ENCODE data around the gene MTMR3.

MTMR3 gene

DNA sequence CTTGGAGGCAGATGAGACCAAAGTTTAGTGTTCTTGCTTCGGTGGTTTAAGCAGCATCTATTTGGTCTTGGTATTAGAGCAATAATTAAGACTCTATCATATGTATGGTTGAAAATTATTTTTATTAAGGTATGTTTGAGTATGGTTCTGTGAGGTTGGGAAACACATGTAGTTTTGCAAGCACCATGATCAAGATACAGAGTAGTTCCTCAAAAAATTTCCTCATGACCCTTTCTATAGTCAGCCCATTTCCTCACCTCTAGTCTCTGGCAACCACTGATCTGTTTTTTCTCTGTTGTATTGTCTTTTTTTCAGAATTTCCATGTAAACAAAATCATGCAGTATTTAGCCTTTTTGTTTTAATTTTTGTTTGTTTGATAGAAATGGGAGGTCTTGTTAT lies 18.4 kb downstream of the MTMR3 start:
- TF ChIP-seq, protein P1, sequence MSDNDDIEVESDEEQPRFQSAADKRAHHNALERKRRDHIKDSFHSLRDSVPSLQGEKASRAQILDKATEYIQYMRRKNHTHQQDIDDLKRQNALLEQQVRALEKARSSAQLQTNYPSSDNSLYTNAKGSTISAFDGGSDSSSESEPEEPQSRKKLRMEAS (IDR thresholded peaks at IDR 0.05), result no peak
- no peak for TF ChIP-seq CREB1 (IDR thresholded peaks at IDR 0.05; ENCODE audit: low read depth)

DNA sequence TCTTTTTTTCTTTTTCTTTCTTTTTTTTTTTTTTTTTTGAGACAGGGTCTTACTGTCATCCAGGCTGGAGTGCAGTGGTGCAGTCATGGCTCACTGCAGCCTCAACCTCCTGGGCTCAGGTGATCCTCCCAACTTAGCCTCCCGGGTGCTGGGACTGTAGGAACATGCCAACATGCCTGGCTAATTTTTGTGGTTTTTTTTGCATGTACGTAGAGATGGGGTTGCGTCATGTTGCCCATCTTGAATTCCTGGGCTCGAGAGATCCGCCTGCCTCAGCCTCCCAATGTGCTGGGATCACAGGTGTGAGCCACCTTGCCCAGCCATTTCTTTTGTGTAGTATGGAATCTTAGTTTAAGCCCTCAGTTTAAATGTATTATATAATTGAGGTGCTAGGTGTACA lies 20.4 kb downstream of the MTMR3 start:
- TF ChIP-seq ZBTB7A (IDR thresholded peaks at IDR 0.05; ENCODE audit: low read depth) (no peak), TCF12 (IDR thresholded peaks at IDR 0.05; ENCODE audit: low read depth) (no peak), NFIC (IDR thresholded peaks at IDR 0.05) (no peak), YY1 (IDR thresholded peaks at IDR 0.05; ENCODE audit: low read depth) (no peak), RAD21 (IDR thresholded peaks at IDR 0.05; ENCODE audit: low read depth) (no peak), EGR1 (IDR thresholded peaks at IDR 0.05) (no peak), TAF1 (IDR thresholded peaks at IDR 0.05; ENCODE audit: low read depth) (no peak), EP300 (IDR thresholded peaks at IDR 0.05; ENCODE audit: borderline replicate concordance) (no peak), CEBPB (IDR thresholded peaks at IDR 0.05) (no peak), CREB1 (IDR thresholded peaks at IDR 0.05; ENCODE audit: low read depth) (no peak), TEAD4 (IDR thresholded peaks at IDR 0.05) (no peak)
- TF ChIP-seq, protein P1 (IDR thresholded peaks at IDR 0.05), result no peak
- TF ChIP-seq, protein P2, sequence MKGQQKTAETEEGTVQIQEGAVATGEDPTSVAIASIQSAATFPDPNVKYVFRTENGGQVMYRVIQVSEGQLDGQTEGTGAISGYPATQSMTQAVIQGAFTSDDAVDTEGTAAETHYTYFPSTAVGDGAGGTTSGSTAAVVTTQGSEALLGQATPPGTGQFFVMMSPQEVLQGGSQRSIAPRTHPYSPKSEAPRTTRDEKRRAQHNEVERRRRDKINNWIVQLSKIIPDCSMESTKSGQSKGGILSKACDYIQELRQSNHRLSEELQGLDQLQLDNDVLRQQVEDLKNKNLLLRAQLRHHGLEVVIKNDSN (IDR thresholded peaks at IDR 0.05), result no peak
- TF ChIP-seq, protein P3, sequence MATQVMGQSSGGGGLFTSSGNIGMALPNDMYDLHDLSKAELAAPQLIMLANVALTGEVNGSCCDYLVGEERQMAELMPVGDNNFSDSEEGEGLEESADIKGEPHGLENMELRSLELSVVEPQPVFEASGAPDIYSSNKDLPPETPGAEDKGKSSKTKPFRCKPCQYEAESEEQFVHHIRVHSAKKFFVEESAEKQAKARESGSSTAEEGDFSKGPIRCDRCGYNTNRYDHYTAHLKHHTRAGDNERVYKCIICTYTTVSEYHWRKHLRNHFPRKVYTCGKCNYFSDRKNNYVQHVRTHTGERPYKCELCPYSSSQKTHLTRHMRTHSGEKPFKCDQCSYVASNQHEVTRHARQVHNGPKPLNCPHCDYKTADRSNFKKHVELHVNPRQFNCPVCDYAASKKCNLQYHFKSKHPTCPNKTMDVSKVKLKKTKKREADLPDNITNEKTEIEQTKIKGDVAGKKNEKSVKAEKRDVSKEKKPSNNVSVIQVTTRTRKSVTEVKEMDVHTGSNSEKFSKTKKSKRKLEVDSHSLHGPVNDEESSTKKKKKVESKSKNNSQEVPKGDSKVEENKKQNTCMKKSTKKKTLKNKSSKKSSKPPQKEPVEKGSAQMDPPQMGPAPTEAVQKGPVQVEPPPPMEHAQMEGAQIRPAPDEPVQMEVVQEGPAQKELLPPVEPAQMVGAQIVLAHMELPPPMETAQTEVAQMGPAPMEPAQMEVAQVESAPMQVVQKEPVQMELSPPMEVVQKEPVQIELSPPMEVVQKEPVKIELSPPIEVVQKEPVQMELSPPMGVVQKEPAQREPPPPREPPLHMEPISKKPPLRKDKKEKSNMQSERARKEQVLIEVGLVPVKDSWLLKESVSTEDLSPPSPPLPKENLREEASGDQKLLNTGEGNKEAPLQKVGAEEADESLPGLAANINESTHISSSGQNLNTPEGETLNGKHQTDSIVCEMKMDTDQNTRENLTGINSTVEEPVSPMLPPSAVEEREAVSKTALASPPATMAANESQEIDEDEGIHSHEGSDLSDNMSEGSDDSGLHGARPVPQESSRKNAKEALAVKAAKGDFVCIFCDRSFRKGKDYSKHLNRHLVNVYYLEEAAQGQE (IDR thresholded peaks at IDR 0.05; ENCODE audit: low read depth), result no peak

DNA sequence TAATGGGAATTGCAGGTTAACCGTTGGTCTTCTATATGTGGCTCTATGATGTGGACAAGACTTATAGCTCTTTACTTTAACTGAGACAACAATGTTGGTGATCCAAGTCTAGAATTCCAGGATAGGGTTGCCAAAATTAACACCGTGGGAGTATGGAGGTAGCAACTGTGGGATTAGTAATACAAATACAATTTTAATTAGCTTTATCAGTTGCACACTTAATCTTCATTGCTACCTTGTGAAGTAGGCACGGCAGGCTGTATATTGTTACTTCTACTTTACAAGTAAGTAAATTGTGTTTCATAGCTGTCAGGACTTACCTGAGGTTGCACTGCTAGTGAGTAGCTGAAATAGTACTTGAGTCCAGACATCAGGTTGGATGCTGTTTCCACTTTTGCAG lies 21.0 kb downstream of the MTMR3 start:
- TF ChIP-seq TCF12 (IDR thresholded peaks at IDR 0.05; ENCODE audit: low read depth) (no peak), YY1 (IDR thresholded peaks at IDR 0.05; ENCODE audit: low read depth) (no peak), EP300 (IDR thresholded peaks at IDR 0.05; ENCODE audit: borderline replicate concordance) (no peak), CEBPB (IDR thresholded peaks at IDR 0.05) (no peak), EGR1 (IDR thresholded peaks at IDR 0.05) (no peak), NFIC (IDR thresholded peaks at IDR 0.05) (no peak), ZBTB7A (IDR thresholded peaks at IDR 0.05; ENCODE audit: low read depth) (no peak), FOXM1 (IDR thresholded peaks at IDR 0.05; ENCODE audit: borderline replicate concordance, low read depth) (no peak)
- TF ChIP-seq, protein P1 (IDR thresholded peaks at IDR 0.05), result no peak
- TF ChIP-seq, protein P3 (IDR thresholded peaks at IDR 0.05; ENCODE audit: low read depth), result no peak

DNA sequence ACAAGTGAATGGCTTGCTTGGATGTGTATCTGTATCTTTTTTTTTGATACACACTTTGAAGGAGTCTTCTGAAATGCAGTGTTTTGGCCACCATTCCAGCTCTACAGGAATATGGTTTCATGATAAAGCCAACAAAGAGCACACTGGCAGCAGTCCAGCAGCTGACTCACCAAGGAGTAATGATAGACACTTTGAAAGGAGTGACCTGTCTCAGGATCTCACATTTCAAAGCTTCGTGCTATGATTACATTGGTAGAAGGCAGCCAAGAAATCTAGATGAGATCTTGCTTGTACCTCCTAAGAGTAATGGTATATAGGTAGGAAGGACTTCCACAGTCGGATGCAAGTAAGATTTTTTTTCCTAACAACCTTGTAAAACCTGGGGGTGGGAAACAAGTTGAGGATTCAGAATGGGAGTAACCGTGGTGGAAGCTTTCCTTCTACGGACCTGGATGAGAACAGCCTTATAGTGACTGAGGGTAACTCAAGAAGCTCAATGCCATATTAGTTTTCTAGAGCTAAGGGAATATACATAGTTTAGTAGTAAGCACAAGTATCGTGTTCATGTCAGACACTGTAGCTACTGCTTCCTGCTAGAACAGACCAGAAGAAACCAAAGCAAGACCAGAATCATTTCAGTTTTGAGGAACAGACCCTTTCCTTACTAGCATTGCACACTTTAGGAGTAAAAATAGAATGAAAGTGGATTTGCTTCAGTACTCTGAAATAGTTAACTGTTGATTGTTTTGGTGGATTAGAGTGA lies 25.0 kb downstream of the MTMR3 start:
- TF ChIP-seq NFIC (IDR thresholded peaks at IDR 0.05) (peak; percentile 99), ZBTB7A (IDR thresholded peaks at IDR 0.05; ENCODE audit: low read depth) (no peak), CREB1 (IDR thresholded peaks at IDR 0.05; ENCODE audit: low read depth) (no peak), EGR1 (IDR thresholded peaks at IDR 0.05) (no peak), TEAD4 (IDR thresholded peaks at IDR 0.05) (peak; percentile 89), FOXM1 (IDR thresholded peaks at IDR 0.05; ENCODE audit: borderline replicate concordance, low read depth) (0 out of 2 replicates have a peak, but pooled peaks have one; percentile 69), TCF12 (IDR thresholded peaks at IDR 0.05; ENCODE audit: low read depth) (peak; percentile 87), YY1 (IDR thresholded peaks at IDR 0.05; ENCODE audit: low read depth) (peak; percentile 54; the same call in 1 of the 2 replicates), RAD21 (IDR thresholded peaks at IDR 0.05; ENCODE audit: low read depth) (peak; percentile 8; the same call in 1 of the 2 replicates), TAF1 (IDR thresholded peaks at IDR 0.05; ENCODE audit: low read depth) (no peak), CEBPB (IDR thresholded peaks at IDR 0.05) (peak; percentile 40; the same call in 1 of the 2 replicates), EP300 (IDR thresholded peaks at IDR 0.05; ENCODE audit: borderline replicate concordance) (peak; percentile 82; the same call in 1 of the 2 replicates)
- TF ChIP-seq, protein P2 (IDR thresholded peaks at IDR 0.05), result no peak
- TF ChIP-seq, protein P1 (IDR thresholded peaks at IDR 0.05), result peak; percentile 54
- TF ChIP-seq, protein P3 (IDR thresholded peaks at IDR 0.05; ENCODE audit: low read depth), result no peak

All from Ishikawa (cell line).